HG03045 (cell line): ENCODE results near the gene OIP5.
"Not testable (repeated sequence)": the region's sequence is repeated elsewhere in the genome, so short reads cannot be mapped to it uniquely, and the experiment has no call there.

Experiments
- ATAC-seq: cut with Tn5 transposase; IDR thresholded peaks from one replicate; pipeline ENCODE4 v1.9.1; 2021; ENCODE audit warnings: mild to moderate bottlenecking, moderate library complexity; ENCODE audit not compliant: unreplicated experiment

The OIP5 gene

DNA sequence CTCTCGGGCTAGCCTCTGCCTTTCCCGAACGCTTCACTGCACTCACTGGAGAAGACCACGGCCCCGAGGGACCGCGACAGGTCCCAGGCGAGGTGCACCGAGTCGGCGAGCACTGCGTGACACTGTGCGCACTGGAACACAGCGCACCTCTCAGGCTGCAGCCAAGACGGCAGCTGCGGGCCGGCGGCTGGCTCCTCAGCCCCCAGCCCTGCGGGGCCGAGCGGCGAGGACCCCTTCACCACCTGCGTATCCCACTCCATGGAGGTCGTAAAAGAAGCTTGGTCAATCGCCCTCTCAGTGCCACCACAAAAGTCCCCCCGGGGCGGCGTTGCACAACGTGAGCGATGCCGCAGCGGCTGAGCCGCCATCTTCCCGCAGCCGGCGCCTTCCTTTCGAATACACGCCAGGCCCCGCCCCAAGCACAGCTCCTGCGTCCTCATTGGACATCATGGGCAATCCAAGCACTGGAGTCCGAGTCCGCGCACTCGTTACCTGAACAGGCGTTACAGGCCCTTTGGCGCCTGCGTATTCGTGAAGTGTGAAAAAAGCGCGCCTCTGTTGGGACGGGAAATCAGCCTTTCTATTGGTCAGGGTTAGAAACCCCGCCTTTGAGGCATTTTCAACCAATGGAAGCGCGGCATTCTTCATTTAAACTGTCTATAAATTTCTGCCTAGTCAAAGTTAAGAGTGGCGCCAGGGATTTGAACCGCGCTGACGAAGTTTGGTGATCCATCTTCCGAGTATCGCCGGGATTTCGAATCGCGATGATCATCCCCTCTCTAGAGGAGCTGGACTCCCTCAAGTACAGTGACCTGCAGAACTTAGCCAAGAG is at the start of gene OIP5, which contains the start of gene NUSAP1:
TSS of gene OIP5 (minus strand) at position 398 of the 832 bp plus-strand sequence. CDS start at position 368, 30 bp downstream.
TSS of gene NUSAP1 (plus strand) at position 688 of the 832 bp plus-strand sequence. CDS start at position 765, 77 bp downstream.
- ATAC-seq = peak; percentile 93

- no peak for ATAC-seq
Observed at GRCh38 chr15:41377978-41378377, 45.6 kb upstream of the OIP5 start.

DNA sequence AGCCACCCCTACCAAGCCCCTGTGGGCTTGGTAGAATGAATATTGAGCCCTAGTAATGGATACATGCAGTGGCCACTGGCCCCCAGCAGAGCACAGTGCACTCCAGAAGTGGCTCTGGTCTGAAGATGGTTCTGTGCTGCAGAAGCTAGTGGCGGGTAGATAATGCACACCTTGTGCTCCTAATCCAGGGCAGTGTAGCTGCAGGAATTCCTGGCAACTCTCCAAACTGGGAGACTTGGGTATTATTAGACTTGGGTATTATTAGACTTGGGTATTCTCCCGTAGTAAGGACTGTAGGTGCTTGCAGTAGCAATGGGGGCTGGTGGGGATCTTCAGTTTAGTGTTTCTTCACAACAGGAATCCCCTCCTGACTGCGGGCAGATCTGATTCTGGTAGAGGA is 35.0 kb upstream of the OIP5 start:
- no peak for ATAC-seq

DNA sequence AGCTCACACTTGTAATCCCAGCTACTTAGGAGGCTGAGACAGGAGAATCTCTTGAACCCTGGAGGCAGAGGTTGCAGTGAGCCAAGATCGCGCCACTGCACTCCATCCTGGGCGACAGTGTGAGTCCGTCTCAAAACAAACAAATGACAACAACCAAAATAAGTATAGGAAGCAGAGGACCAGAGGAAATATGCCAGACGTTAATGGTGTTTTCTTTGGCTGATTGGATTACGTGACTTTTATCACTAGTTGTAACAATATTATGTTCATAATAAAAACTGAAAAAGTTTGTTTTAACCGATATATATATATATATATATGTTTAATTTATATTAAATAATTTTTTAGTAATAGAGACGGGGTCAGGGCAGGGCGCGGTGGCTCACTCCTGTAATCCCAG is 22.0 kb upstream of the OIP5 start:
- ATAC-seq = no peak

- ATAC-seq = no peak
Observed at GRCh38 chr15:41350057-41350717, 17.8 kb upstream of the OIP5 start.

GRCh38 chr15:41347236-41347635 is 14.8 kb upstream of the OIP5 start:
- ATAC-seq = no peak

GRCh38 chr15:41341519-41341918 is 9.1 kb upstream of the OIP5 start:
- ATAC-seq = no peak

DNA sequence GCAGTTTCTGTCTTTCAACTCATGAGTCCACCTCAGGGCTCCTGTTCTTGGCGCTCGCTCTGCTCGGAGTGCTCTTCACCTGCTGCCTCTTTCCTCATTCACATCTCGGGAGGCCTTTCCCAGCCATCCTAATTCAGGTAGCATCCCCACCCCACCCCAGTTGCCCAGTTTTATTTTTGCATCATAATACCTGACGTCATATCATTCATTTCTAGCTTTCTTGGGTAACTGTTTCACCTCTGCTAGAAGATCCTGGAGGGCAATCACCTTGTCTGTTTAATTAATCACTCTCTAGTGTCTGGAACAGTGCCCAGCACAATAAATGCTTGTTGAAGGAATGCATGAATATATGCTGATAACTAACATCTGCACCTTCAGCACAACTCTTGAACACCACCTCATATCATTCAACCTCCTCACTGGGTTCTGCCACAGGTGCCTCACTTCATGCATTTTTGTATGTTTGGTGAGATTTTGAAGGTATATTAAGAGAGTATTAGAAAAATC is 7.9 kb upstream of the OIP5 start:
- no peak for ATAC-seq

- ATAC-seq = no peak
Observed at GRCh38 chr15:41337631-41338522, 5.5 kb upstream of the OIP5 start.

DNA sequence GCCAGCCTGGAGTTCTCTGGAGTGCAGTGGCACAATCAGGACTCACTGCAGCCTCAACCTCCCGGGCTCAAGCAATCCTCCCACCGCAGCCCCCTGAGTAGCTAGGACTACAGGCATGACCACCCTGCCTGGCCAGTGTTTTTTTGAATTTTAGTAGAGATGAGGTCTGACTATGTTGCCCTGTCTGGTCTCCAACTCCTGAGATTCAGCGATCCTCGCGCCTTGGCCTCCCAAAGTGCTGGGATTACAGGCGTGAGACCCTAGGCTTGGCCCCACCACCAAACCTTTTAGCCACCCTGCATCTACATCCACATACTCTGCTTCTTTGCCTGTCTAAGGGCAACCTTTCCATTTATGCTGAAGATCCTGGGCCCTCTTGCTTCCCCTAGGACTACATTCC is 4.7 kb upstream of the OIP5 start:
- no peak for ATAC-seq

DNA sequence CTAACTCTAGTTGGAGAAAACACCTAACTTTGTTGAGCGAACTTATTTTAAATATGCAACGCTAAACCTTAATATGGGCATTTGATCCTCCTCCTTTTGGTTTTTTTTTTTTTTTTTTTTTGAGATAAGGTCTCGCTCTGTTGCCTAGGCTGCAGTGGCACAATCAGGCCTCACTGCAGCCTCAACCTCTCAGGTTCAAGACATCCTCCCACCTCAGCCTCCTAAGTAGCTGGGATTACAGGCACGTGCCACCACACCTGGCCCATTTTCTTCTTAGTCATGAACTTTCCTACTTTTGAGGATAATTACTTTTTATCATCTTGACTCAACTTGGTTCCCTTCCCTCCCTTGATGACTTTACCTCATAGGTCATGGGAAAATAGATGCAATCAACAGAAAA is 4.2 kb upstream of the OIP5 start:
- ATAC-seq = no peak

GRCh38 chr15:41334293-41335120 is 2.1 kb upstream of the OIP5 start:
- ATAC-seq = no peak

- ATAC-seq = peak; percentile 14
Observed at GRCh38 chr15:41333026-41333562, 703 bp upstream of the OIP5 start.

- ATAC-seq = no peak
Observed at GRCh38 chr15:41331833-41332193, 578 bp downstream of the OIP5 start.

GRCh38 chr15:41331281-41331680 is 1.1 kb downstream of the OIP5 start:
- no peak for ATAC-seq

DNA sequence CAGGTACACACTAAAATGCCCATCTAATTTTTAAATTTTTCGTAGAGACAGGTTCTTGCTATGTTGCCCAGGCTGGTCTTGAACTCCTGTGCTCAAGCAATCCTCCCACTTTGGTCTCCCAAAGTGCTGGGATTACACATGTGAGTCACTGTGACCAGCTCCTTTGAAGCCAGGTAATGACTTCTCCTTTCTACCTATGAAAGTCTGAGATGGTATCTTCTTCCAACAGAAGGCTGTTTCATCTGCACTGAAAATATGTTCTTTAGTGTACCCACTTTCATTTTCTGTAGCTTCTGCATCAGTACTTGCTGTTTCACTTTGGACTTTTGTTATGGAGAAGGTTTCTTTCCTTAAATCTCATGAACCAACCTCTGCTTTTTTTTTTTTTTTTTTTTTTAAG is 8.8 kb downstream of the OIP5 start:
- ATAC-seq = no peak

DNA sequence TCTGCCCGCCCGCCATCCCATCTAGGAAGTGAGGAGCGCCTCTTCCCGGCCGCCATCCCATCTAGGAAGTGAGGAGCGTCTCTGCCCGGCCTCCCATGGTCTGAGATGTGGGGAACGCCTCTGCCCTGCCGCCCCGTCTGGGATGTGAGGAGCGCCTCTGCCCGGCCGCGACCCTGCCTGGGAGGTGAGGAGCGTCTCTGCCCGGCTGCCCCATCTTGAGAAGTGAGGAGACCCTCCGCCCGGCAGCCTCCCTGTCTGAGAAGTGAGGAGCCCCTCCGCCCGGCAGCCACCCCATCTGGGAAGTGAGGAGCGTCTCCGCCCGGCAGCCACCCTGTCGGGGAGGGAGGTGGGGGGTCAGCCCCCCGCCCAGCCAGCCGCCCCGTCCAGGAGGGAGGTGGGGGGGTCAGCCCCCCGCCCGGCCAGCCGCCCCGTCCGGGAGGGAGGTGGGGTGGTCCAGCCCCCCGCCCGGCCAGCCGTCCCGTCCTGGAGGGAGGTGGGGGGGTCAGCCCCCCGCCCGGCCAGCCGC is 11.5 kb downstream of the OIP5 start:
- ATAC-seq = not testable (repeated sequence)

DNA sequence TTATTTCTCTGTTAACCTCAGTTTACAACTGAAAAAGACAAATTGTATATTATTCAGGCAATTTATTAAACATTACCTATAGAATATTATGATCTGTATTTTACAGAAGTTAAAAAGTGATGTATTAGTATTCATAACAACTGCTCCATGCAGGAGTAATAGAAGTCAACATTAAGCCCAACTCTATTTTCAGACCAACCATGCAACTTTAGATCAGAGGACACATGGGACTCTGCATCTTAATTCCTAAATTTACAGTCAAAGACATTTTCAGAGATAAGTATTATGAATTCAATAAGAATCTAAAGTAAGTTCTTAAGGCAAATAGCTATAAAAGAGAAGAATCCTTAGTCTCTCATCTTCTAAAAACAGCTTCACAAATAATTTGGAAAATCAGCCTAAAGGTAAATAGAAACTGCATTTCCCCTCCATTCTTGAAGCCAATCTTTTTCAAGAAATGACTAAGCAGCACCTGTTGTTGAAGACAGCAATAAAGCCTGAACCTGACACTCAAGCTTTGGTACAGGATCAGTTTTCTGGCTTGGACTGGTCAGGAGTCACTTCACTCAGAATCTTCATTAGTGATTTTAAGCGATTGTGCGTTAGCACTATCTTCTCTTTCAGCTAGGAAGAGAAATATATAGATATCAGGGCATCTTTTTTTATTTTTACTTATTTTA is 23.0 kb downstream of the OIP5 start:
- ATAC-seq = no peak

GRCh38 chr15:41307679-41308078 is 24.7 kb downstream of the OIP5 start:
- no peak for ATAC-seq
